HCT116 (cell line): Measurements from ENCODE around the gene MS4A8. TPM values are rescaled to one million over a fixed set of nuclear protein-coding genes. Genes with fewer than 3 reads are reported as not detected.

Source experiments
- ATAC-seq: fragments of 200-7000 bp; cut with Tn5 transposase; 2 replicates; pipeline ENCODE4 v1.9.1; 2020; ENCODE audit warnings: mild to moderate bottlenecking, moderate library complexity
- BruUV-seq: library from RNA; stranded (reverse); fragments of 400-500 nt; replicated peaks from 2 replicates; lab custom pipeline; 2021; lab: Mats Ljungman, UMichigan
- CTCF ChIA-PET: fragments of 300-600 bp; sonication (Branson Sonifier 250); formaldehyde crosslinking; loops from one replicate; lab custom pipeline; 2021; ENCODE audit warnings: antibody characterized with exemption; lab: Charles Lee
- POLR2A ChIA-PET: fragments of 300-600, 350-600 bp; sonication (Branson Sonifier 250); formaldehyde crosslinking; loops from one replicate; lab custom pipeline; 2021; ENCODE audit warnings: antibody characterized with exemption; lab: Charles Lee
- RAD21 ChIA-PET, 2 experiments: fragments of 300-600 bp; sonication (Branson Sonifier 250); formaldehyde crosslinking; loops; one replicate each; lab custom pipeline; 2023; ENCODE audit warnings: low total read pairs in 2 of 2; ENCODE audit not compliant: uncharacterized antibody in 2 of 2, unreplicated experiment in 2 of 2, low non-redundant PET in 1 of 2; lab: Charles Lee
- DNase-seq: peaks from one replicate; pipeline ENCODE4 v3.0.0-alpha.2; 2010; ENCODE audit warnings: low read depth, low spot score
- H2AFZ ChIP-seq: fragments of 200-600 bp; shearing (Covaris generic), sonication (generic); 2 replicates; pipeline ENCODE4 v1.6.1; 2017; ENCODE audit warnings: low read depth, mixed run types, mixed read lengths, antibody characterized with exemption, low read length; ENCODE audit not compliant: poor library complexity, severe bottlenecking
- H3K27ac ChIP-seq: 2 replicates; pipeline ENCODE4 v1.5.1; 2012; ENCODE audit warnings: low read depth, low read length
- H3K27me3 ChIP-seq: fragments of 200-600 bp; sonication (generic); 2 replicates; pipeline ENCODE4 v1.6.1; 2016; ENCODE audit warnings: mixed run types, low read length, mixed read lengths; ENCODE audit not compliant: insufficient read depth
- H3K36me3 ChIP-seq, 2 experiments: fragments of 200-500 bp in 1 of 2; fragments of 200-600 bp in 1 of 2; sonication (Bioruptor generic) in 1 of 2; sonication (generic) in 1 of 2; 2 replicates each; pipeline versions ENCODE4 v1.5.1 to v1.6.1; 2014 to 2016; ENCODE audit warnings: low read length in 2 of 2, inconsistent platforms in 1 of 2, mixed read lengths in 1 of 2, mixed run types in 1 of 2; ENCODE audit not compliant: insufficient read depth in 2 of 2, control insufficient read depth in 1 of 2
- H3K4me1 ChIP-seq, 2 experiments: fragments of 200-600 bp in 1 of 2; sonication (generic) in 1 of 2; 2 replicates each; pipeline versions ENCODE4 v1.5.1 to v1.6.1; 2012 to 2017; ENCODE audit warnings: low read length in 2 of 2, inconsistent platforms in 1 of 2, mild to moderate bottlenecking in 1 of 2, mixed read lengths in 1 of 2, mixed run types in 1 of 2, moderate library complexity in 1 of 2; ENCODE audit not compliant: insufficient read depth in 2 of 2, control insufficient read depth in 1 of 2
- H3K4me2 ChIP-seq: fragments of 200-600 bp; sonication (generic); 2 replicates; pipeline ENCODE4 v1.6.1; 2017; ENCODE audit warnings: mixed run types, low read length, mixed read lengths
- H3K4me3 ChIP-seq, 2 experiments: fragments of 200-600 bp in 1 of 2; sonication (generic) in 1 of 2; replicated peaks in 1 of 2; 2 replicates each; pipeline ENCODE4 v1.5.1; 2011 to 2016; ENCODE audit warnings: low read length in 2 of 2, control low read depth in 1 of 2, low read depth in 1 of 2, mild to moderate bottlenecking in 1 of 2, mixed read lengths in 1 of 2, mixed run types in 1 of 2
- H3K79me2 ChIP-seq: fragments of 200-600 bp; sonication (generic); 2 replicates; pipeline ENCODE4 v1.6.1; 2017; ENCODE audit warnings: mild to moderate bottlenecking, mixed run types, low read length, moderate library complexity, mixed read lengths; ENCODE audit not compliant: insufficient read depth
- H3K9ac ChIP-seq: fragments of 200-600 bp; sonication (generic); 2 replicates; pipeline ENCODE4 v1.6.1; 2016; ENCODE audit warnings: low read length, mixed read lengths
- H3K9me2 ChIP-seq: fragments of 200-600 bp; sonication (generic), shearing (Covaris generic); 2 replicates; pipeline ENCODE4 v1.6.1; 2017; ENCODE audit warnings: mixed run types, mild to moderate bottlenecking, moderate library complexity; ENCODE audit not compliant: insufficient read depth
- H3K9me3 ChIP-seq, 2 experiments: fragments of 200-500 bp in 1 of 2; fragments of 200-600 bp in 1 of 2; sonication (Bioruptor generic) in 1 of 2; sonication (generic) in 1 of 2; 2 replicates each; pipeline ENCODE4 v1.6.1; 2014 to 2017; ENCODE audit warnings: low read length in 2 of 2, mixed read lengths in 2 of 2, inconsistent platforms in 1 of 2, low read depth in 1 of 2, mild to moderate bottlenecking in 1 of 2, mixed run types in 1 of 2, moderate library complexity in 1 of 2; ENCODE audit not compliant: control insufficient read depth in 1 of 2, insufficient read depth in 1 of 2
- H4K20me1 ChIP-seq: fragments of 200-600 bp; sonication (generic), shearing (Covaris generic); 2 replicates; pipeline ENCODE4 v1.6.1; 2017; ENCODE audit warnings: mixed run types, mild to moderate bottlenecking, moderate library complexity; ENCODE audit not compliant: insufficient read depth
- EGR1 ChIP-seq: IDR thresholded peaks from 2 replicates; pipeline ENCODE4 v1.6.1; 2012; ENCODE audit warnings: low read depth
- JUND ChIP-seq: IDR thresholded peaks from 2 replicates; pipeline ENCODE4 v1.6.1; 2012
- RAD21 ChIP-seq: IDR thresholded peaks from 2 replicates; pipeline ENCODE4 v1.6.1; 2012; ENCODE audit warnings: low read depth, mild to moderate bottlenecking
- intact Hi-C: fragments of 100-400 bp; cut with micrococcal nuclease; formaldehyde crosslinking; loops from 2 replicates; pipeline ENCODE4 v1.10.0; 2022
- total RNA-seq: library from RNA; stranded (reverse); gene quantifications from one replicate; pipeline ENCODE4 v1.2.1, GENCODE V29; 2021; ENCODE audit not compliant: unreplicated experiment
- TF ChIP-seq, protein P1 (sequence below), 3 experiments: fragments of 200-600 bp in 1 of 3; sonication (generic) in 1 of 3; IDR thresholded peaks in 2 of 3; conservative IDR thresholded peaks in 1 of 3; 2 replicates each; pipeline ENCODE4 v1.5.1; 2012 to 2017; ENCODE audit warnings: low read depth in 2 of 3, low read length in 2 of 3, antibody characterized with exemption in 1 of 3, borderline replicate concordance in 1 of 3, control low read depth in 1 of 3, mild to moderate bottlenecking in 1 of 3, mixed read lengths in 1 of 3, mixed run types in 1 of 3, moderate library complexity in 1 of 3; ENCODE audit not compliant: insufficient read depth in 1 of 3

The MS4A8 gene
- total RNA-seq, 1 experiment from 2014 or later: 0.17 TPM

DNA sequence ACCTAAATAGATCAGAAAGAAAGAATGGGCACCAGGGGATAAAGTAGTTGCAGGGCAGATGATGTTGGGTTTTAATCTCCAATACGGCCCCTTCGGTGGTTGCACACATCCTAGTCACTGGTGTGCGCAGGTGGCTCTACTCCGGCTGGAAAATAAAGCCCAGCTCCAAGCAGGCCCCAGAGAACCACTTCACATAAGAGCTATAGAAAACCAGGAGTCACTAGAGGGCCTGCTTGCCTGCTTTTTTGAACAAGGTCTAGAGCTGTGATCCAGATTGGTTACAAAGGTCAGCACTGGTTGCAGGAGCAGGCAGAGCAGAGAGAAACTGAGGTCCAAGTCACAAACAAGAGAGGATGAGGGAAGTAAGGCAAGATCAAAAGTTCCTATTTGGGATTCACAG, 41.5 kb upstream of the MS4A8 start:
- Histone ChIP-seq H3K79me2 (no peaks in the 10 kb centered on the region), H3K4me2 (no peak overlapping the region), H3K9me2 (no peaks in the 10 kb centered on the region), H3K9ac (no peak overlapping the region), H4K20me1 (no peaks in the 10 kb centered on the region), H3K27me3 (no peaks in the 10 kb centered on the region), H2AFZ (no peak overlapping the region), H3K36me3 (no peaks in the 10 kb centered on the region), H3K4me1 (no peaks in the 10 kb centered on the region), H3K4me3 (no peak overlapping the region), H3K9me3 (no peaks in the 10 kb centered on the region), H3K27ac (no peak overlapping the region)
- ChIA-PET RAD21 (interaction anchor here in 1 of 2 experiments (0.6 kb wide), 1 partner anchor 105 kb away, joined by 3 read pairs; no protein-coding TSS in a partner anchor), POLR2A (interaction anchor here (0.9 kb wide), 1 partner anchor 11 kb away, joined by 3 read pairs; no protein-coding TSS in a partner anchor), CTCF (interaction anchor here (1.2 to 1.8 kb wide), 5 partner anchors 44 to 242 kb away, joined by 3 to 26 read pairs (median 8); partner anchors contain the start of gene MS4A15)
- peak; percentile 64 for ATAC-seq
- no TSS peak for BruUV-seq
- no peak for DNase-seq
- intact Hi-C loops: no loop called here
- TF ChIP-seq, protein P1, sequence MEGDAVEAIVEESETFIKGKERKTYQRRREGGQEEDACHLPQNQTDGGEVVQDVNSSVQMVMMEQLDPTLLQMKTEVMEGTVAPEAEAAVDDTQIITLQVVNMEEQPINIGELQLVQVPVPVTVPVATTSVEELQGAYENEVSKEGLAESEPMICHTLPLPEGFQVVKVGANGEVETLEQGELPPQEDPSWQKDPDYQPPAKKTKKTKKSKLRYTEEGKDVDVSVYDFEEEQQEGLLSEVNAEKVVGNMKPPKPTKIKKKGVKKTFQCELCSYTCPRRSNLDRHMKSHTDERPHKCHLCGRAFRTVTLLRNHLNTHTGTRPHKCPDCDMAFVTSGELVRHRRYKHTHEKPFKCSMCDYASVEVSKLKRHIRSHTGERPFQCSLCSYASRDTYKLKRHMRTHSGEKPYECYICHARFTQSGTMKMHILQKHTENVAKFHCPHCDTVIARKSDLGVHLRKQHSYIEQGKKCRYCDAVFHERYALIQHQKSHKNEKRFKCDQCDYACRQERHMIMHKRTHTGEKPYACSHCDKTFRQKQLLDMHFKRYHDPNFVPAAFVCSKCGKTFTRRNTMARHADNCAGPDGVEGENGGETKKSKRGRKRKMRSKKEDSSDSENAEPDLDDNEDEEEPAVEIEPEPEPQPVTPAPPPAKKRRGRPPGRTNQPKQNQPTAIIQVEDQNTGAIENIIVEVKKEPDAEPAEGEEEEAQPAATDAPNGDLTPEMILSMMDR (IDR thresholded peaks at IDR 0.05 in 2 of 3, conservative IDR thresholded peaks at IDR 0.05 in 1 of 3; ENCODE audit: borderline replicate concordance in 1 of 3, insufficient read depth in 1 of 3, low read depth in 2 of 3, low read length in 2 of 3): peak in 1 of 3 experiments; percentile 15; a peak in 1 of 6 replicates
- no peak for TF ChIP-seq EGR1
- peak; percentile 37 for TF ChIP-seq RAD21

DNA sequence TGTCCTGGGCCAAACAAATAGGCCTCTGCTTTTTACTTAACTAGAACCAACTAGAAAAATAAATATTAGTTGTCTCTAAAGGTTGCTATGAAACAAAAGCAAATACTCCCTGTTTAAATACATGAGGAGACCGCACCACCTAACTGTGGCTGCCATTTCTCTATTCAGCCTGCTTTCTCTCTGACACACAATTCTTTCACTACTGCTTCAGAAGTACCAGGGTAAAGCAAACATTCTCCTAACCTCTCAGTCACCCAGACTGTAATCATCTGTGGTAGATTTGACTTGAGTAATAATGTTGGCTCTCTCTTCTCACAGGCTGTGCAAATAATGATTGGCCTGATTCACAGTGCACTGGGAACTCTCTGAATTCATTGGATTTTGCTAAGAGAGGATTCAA, 41.0 kb upstream of the MS4A8 start:
- no peak for TF ChIP-seq JUND
- TF ChIP-seq RAD21: no peak
- TF ChIP-seq EGR1: no peak
- no peak overlapping the region for H3K27ac ChIP-seq
- H3K36me3 ChIP-seq: no peaks in the 10 kb centered on the region
- no peak overlapping the region for H2AFZ ChIP-seq
- H3K27me3 ChIP-seq: no peaks in the 10 kb centered on the region
- H3K9me3 ChIP-seq: no peaks in the 10 kb centered on the region
- no peak overlapping the region for H3K4me2 ChIP-seq
- no peaks in the 10 kb centered on the region for H3K79me2 ChIP-seq
- no peak overlapping the region for H3K4me3 ChIP-seq
- DNase-seq: no peak
- ChIA-PET POLR2A (no interaction called here), CTCF (interaction anchor here (1.2 to 1.8 kb wide), 5 partner anchors 43 to 241 kb away, joined by 3 to 26 read pairs (median 8); partner anchors contain the start of gene MS4A15), RAD21 (no interaction called here)
- intact Hi-C loops: no loop called here
- BruUV-seq: no TSS peak
- no peaks in the 10 kb centered on the region for H4K20me1 ChIP-seq
- no peak for ATAC-seq
- H3K9me2 ChIP-seq: no peaks in the 10 kb centered on the region
- H3K9ac ChIP-seq: no peak overlapping the region
- H3K4me1 ChIP-seq: no peaks in the 10 kb centered on the region
